HS-27A (cell line): ENCODE data around the gene PCSK7.
A peak's percentile ranks its signal among the peaks of the same experiment; 100 is the strongest.

Source experiments
- DNase-seq: peaks from one replicate; pipeline ENCODE4 v3.0.0-alpha.2; 2012; ENCODE audit warnings: low read depth, missing footprints

PCSK7 gene

GRCh38 chr11:117199053-117199915 lies 32.6 kb downstream of the PCSK7 start, which contains the start of gene TAGLN:
TSS of gene TAGLN (plus strand) at chr11:117199370. CDS start at chr11:117203014, 3,644 bp downstream.
- DNase-seq: peak; percentile 69

DNA sequence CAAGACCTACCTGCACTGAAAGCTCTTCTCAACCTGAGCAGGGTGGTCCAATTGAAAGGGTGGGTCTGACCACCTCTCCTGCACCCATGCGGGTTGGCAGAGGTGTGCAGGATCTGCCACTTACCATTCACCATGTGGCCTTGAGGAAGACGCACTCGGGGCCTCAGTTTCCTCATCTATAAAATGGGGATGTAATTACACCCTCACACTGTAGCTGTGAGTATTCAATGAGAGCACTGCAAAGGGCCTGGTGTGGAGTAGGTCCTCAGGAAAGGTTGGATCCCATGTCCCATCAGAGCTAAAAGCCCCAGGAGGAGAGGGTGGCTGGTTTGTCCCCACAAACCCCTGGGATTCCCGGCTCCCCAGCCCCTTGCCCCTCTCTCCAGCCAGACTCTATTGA lies 33.3 kb downstream of the PCSK7 start:
- no peak for DNase-seq

DNA sequence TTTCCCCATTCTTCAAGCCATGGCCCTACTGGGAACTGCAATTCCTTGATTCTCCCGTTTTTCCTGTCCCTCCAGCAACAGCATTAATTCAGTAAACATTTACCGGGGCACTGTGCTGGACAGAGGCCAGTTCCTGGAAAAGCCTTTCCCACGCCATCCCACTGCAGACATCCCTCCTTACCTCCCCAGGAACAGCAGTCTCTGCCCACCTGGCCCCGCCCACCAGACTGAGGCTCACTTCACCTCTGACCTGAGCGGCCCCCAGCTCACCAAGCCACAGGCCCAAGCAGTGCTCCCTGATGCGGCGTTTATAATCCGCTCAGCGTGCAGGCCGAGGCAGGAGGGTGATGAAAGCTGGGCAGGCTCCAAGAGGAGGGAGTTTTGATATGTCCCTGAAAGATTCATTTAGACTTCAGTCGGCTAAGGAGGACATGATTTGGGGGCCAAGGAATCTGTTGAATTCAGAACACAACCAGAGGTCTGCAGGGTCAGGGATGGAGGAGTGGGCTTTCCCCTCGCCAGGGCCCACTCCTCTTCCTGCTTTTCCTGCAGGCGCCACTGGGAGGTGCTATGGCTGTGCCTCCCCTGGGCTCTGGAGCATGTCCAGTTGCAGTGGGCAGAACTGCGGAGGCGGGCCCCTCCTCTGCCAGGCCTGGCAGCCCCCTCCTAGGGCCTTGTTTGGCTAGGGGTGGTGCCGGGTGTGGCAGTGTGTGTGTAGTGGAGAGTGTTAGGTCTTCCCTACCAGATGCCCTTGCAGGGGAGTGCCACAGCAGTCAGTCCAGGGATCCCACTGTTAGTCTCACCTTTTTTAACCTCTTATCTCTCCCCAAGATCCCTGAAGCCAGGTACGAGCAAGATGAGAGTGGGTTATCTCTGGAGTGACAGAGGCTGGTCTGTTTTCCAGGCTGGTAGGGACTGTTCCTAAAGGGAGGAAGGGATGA lies 34.1 kb downstream of the PCSK7 start:
- no peak for DNase-seq

DNA sequence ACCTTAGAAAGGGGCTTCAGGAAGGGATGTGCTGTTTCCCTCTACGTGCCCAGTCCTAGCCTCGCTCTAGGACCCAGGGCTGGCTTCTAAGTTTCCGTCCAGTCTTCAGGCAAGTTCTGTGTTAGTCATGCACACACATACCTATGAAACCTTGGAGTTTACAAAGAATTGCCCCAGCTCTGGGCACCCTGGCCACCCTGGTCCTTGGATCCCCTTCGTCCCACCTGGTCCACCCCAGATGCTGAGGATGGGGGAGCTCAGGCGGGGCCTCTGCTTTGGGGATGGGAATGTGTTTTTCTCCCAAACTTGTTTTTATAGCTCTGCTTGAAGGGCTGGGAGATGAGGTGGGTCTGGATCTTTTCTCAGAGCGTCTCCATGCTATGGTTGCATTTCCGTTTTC lies 34.9 kb downstream of the PCSK7 start:
- DNase-seq: no peak

DNA sequence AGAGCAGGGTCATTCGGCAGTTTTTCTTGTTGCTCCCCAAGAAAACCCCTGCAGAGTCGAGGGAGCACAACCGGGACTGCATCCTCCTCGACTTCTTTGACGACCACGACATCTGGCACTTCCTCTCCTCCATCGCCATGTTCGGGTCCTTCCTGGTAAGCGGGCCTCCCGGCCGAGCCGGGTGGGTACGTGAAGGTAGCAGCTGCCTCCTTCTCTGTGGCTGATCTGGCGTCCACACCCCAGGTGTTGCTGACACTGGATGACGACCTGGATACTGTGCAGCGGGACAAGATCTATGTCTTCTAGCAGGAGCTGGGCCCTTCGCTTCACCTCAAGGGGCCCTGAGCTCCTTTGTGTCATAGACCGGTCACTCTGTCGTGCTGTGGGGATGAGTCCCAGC lies 36.1 kb downstream of the PCSK7 start:
- no peak for DNase-seq

GRCh38 chr11:117195258-117195657 lies 36.6 kb downstream of the PCSK7 start:
- DNase-seq: no peak

- DNase-seq: no peak
Observed at GRCh38 chr11:117194267-117194666, 37.6 kb downstream of the PCSK7 start.

GRCh38 chr11:117193130-117194020 lies 38.5 kb downstream of the PCSK7 start:
- no peak for DNase-seq

- DNase-seq: no peak
Observed at GRCh38 chr11:117192401-117192875, 39.4 kb downstream of the PCSK7 start.

DNA sequence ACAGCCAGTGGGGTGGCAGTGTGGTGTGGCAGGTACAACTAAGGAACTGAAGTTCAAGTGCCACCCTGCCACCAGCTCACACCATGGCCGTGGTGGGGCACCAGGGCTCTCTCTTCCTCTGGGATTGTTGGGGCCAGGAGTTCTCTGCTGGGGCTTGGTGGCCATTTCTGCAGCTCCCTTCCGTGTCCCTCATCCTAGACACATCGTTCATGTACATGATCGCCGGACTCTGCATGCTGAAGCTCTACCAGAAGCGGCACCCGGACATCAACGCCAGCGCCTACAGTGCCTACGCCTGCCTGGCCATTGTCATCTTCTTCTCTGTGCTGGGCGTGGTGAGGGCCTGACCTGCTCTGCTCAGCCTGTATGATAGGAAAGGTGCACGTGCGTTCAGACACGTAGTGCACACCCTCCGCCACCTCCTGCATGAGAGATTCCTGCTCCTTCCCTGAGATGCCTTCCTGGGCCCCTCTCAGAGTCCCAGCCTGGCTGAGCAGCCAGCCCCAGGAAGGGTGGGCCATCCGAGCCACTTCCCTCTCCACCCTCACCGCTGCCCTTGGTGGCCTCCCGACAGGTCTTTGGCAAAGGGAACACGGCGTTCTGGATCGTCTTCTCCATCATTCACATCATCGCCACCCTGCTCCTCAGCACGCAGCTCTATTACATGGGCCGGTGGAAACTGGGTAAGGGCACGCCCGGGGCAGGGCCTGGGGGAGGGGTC lies 40.0 kb downstream of the PCSK7 start:
- no peak for DNase-seq

DNA sequence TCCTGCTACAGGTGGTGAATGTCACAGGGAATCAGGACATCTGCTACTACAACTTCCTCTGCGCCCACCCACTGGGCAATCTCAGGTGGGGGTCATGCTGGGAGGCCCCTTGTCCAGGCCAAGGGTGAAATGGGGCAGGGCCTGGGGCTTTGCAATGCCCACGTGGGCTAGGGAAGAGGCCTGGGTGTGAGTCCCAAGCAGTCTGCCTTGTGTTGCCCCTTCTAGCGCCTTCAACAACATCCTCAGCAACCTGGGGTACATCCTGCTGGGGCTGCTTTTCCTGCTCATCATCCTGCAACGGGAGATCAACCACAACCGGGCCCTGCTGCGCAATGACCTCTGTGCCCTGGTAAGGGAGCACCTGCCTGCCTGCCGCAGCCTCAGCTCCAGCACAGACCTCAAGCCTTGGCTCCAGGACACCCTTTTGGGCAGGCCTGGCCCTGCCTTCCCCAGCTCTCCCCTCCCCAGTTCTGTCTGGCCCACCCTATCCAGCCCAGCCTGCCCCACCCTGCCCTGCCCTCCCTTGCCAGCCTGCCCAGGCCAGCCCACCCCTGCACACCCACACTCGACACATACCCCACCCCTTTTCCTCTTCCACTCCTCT lies 41.8 kb downstream of the PCSK7 start:
- no peak for DNase-seq

DNA sequence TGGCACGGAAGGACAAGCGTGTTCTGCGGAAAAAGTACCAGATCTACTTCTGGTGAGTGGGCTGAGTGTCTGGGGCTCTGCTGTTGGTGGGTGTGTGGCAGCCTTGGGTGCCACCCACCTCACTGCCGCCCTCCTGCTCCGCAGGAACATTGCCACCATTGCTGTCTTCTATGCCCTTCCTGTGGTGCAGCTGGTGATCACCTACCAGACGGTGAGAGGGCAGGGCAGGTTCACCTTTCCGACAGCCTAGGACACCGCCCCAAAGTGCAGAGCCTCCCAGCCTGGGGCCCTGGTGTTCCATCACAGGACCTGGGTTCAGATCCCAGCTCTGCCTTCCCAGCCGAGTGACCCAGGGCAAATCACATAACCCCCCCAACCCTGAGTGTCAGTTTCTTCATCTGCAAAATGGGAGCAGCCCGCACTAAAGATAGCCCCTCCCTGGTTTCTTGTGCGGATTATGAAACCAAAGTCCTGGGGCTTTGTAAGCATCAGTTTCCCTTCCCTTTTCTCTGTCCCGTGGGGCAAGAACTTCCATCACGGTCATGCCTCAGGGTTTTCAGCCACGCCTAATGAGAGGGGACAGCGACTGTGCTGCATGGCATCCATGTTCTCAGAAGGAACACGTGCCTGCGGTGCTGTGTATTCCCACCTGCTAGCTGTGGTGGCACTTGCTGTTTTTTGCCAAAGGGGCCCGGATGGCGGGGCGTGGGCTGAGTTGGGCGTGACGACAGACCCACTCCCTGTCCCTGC lies 42.5 kb downstream of the PCSK7 start:
- DNase-seq: no peak

DNA sequence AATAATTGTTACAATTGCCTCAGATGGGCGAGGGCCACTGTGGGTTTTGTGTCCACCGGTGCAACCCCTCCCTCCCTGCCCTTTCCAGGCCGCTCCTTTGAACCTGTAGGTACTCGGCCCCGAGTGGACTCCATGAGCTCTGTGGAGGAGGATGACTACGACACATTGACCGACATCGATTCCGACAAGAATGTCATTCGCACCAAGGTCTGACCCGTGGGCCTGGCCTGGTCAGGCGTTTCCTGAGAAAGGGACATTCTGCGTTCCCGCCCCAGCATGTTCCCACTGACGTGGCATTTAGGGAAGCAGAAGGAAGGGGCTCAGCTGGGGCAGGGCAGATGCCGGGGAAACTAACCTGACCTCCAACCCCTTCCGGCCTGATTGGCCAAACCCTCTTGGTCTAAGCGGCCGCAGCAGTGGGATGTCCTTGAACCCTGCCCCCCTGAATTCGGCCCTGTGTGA lies 43.2 kb downstream of the PCSK7 start:
- no peak for DNase-seq

GRCh38 chr11:117187799-117188481 lies 43.9 kb downstream of the PCSK7 start:
- no peak for DNase-seq

- DNase-seq: no peak
Observed at GRCh38 chr11:117187428-117187798, 44.5 kb downstream of the PCSK7 start.

GRCh38 chr11:117187007-117187406 lies 44.9 kb downstream of the PCSK7 start:
- no peak for DNase-seq

DNA sequence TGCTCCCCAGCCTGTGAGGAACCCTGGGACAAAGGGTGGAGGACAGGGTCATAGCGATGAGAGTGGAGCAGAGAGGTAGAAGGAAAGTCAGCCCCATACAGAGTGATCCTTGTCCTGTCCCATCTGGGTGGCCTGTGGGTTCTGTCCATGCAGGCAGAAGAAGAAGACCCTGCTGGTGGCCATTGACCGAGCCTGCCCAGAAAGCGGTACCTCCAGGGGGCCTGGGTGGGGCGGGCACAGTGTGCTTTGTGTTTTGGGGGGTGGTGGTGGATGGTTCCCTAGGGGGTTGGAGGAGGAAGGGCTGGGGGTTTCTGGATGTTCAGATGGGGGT lies 45.5 kb downstream of the PCSK7 start:
- no peak for DNase-seq

- no peak for DNase-seq
Observed at GRCh38 chr11:117185736-117186430, 46.0 kb downstream of the PCSK7 start.
